Mesendoderm (in vitro differentiated cells): ENCODE results near the gene TAF6.

Source experiments
- DNase-seq: peaks from one replicate; pipeline ENCODE4 v3.0.0; 2013
- H2AK5ac ChIP-seq: 2 replicates; pipeline ENCODE4 v1.6.1; 2013; ENCODE audit warnings: low read length, inconsistent platforms
- H2BK120ac ChIP-seq: 2 replicates; pipeline ENCODE4 v1.6.1; 2013; ENCODE audit warnings: low read depth, mild to moderate bottlenecking, low read length, moderate library complexity, mixed read lengths
- H2BK15ac ChIP-seq: replicated peaks from 2 replicates; pipeline ENCODE4 v1.6.1; 2013; ENCODE audit warnings: low read depth, mild to moderate bottlenecking, moderate library complexity
- H2BK5ac ChIP-seq: 2 replicates; pipeline ENCODE4 v1.6.1; 2013; ENCODE audit warnings: low read length, inconsistent platforms
- H3K18ac ChIP-seq: 2 replicates; pipeline ENCODE4 v1.6.1; 2013; ENCODE audit warnings: mild to moderate bottlenecking, low read length, mixed read lengths
- H3K23ac ChIP-seq: one replicate; pipeline ENCODE4 v1.6.1; 2013; ENCODE audit warnings: low read length
- H3K27ac ChIP-seq: 2 replicates; pipeline ENCODE4 v1.5.1; 2013; ENCODE audit warnings: low read depth, mild to moderate bottlenecking, inconsistent platforms, low read length, moderate library complexity
- H3K27me3 ChIP-seq: 2 replicates; pipeline ENCODE4 v1.6.1; 2013; ENCODE audit warnings: low read length, control low read depth, mild to moderate bottlenecking, inconsistent platforms; ENCODE audit not compliant: insufficient read depth, poor library complexity
- H3K36me3 ChIP-seq: 2 replicates; pipeline ENCODE4 v1.6.1; 2013; ENCODE audit warnings: low read length, inconsistent platforms; ENCODE audit not compliant: control insufficient read depth, insufficient read depth
- H3K4ac ChIP-seq: one replicate; pipeline ENCODE4 v1.6.1; 2013; ENCODE audit warnings: low read depth, mild to moderate bottlenecking, low read length, moderate library complexity
- H3K4me1 ChIP-seq: 2 replicates; pipeline ENCODE4 v1.6.1; 2013; ENCODE audit warnings: low read depth, low read length, inconsistent platforms; ENCODE audit not compliant: control insufficient read depth
- H3K4me2 ChIP-seq: 2 replicates; pipeline ENCODE4 v1.6.1; 2013; ENCODE audit warnings: low read length
- H3K4me3 ChIP-seq: 2 replicates; pipeline ENCODE4 v1.5.1; 2013; ENCODE audit warnings: mild to moderate bottlenecking, low read length
- H3K56ac ChIP-seq: one replicate; pipeline ENCODE4 v1.6.1; 2013; ENCODE audit warnings: low read length
- H3K79me1 ChIP-seq: 2 replicates; pipeline ENCODE4 v1.6.1; 2013; ENCODE audit warnings: low read length, inconsistent platforms
- H3K79me2 ChIP-seq: 2 replicates; pipeline ENCODE4 v1.6.1; 2013; ENCODE audit warnings: mild to moderate bottlenecking, low read length; ENCODE audit not compliant: control insufficient read depth, insufficient read depth
- H3K9ac ChIP-seq: 2 replicates; pipeline ENCODE4 v1.6.1; 2013; ENCODE audit warnings: low read length, inconsistent platforms
- H4K5ac ChIP-seq: one replicate; pipeline ENCODE4 v1.6.1; 2013; ENCODE audit warnings: low read length
- H4K8ac ChIP-seq: one replicate; pipeline ENCODE4 v1.6.1; 2013; ENCODE audit warnings: low read depth, mild to moderate bottlenecking, control low read depth, low read length, moderate library complexity
- WGBS: extraction: QIAGEN DNeasy Blood & Tissue Kit; methylation state at CpG from one replicate; pipeline ENCODE4 v1.1.7; 2013; ENCODE audit warnings: low lambda C conversion rate, missing lambda C conversion rate; ENCODE audit not compliant: insufficient coverage; ENCODE audit errors: extremely low coverage; 5-methylcytosine and 5-hydroxymethylcytosine counted together

The TAF6 gene

DNA sequence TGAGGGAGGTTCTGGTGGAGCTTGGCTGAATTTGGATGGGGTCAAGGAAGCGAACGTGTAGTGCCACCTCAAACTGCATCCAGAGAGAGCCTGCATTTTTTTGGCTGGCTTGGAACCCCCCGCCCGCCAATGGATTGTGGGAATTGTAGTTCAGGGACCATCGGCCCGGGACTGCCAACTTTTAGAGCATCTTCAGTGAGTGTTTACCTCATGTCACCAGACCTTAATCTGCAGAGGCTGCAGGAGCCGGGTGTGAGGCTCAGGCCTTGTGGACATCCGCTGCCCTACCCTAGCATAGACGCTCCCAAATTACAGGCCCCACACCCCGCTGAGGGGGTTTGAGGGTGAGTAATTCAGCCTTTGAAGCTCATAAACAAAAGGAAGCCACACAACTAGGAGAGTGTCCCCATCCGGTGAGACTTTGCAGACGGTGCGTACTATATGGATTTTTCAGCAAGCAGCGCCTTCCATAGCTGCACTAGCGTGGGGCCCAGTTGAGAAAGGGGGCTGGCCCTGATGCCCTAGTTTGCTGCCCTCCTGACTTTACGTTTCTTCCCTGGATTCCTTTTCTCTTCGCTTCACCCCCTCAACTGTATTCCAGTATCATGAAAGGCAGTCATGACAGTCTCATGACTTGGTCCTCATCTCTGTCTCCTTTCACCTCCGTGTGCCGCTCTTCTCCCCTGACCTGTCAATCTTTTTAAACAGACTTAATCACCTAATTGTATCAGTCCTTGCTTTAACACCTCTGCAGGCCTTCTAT lies 993 bp upstream of the TAF6 start:
- Histone ChIP-seq H3K4me3 (peak overlapping the region; percentile 90), H3K56ac (peak overlapping the region; percentile 74), H2BK15ac (no peak overlapping the region), H3K79me1 (peaks cover 3% of the 10 kb centered on the region), H3K23ac (no peak overlapping the region), H4K5ac (no peak overlapping the region), H2AK5ac (no peak overlapping the region), H2BK5ac (no peak overlapping the region), H3K9ac (peak overlapping the region; percentile 85), H2BK120ac (no peak overlapping the region), H4K8ac (no peak overlapping the region), H3K36me3 (no peaks in the 10 kb centered on the region), H3K27me3 (no peaks in the 10 kb centered on the region), H3K27ac (no peak overlapping the region), H3K79me2 (peaks cover 3% of the 10 kb centered on the region), H3K4me1 (peaks cover 4% of the 10 kb centered on the region), H3K18ac (no peak overlapping the region), H3K4me2 (peak overlapping the region; percentile 77), H3K4ac (no peak overlapping the region)
- DNase-seq, result peak; percentile 91
- no CpG with 5 or more reads among the region's 19 CpGs for WGBS

DNA sequence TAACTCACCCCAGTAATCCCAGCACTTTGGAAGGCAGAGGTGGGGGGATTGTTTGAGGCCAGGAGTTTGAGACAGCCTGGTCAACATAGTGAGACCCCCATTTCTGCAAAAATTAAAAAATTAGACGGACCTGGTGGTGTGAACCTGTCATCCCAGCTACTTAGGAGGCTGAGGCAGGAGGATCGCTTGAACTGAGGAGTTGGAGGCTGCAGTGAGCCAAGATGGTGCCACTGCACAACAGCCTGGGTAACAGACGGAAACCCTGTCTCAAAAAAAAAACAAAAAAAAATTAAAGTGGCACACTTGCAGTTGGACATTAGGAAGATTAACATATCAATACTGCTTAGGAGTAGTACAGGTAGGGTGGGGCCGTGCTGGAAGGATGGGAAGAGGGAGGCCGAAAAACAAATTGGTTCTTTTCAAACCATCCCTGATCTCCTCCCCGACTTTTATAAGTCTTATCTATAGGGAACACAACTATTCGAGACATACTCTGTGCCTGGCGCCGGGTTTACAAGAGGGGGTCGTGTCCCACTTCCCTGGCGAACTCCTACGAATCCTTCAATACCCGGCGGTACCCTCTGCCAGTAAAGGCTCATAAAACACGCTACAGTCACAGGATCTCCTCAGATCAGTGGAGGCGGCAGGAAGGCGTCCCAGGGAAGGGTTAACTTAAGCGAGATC lies 628 bp downstream of the TAF6 start:
- H3K4me3 ChIP-seq, result peak overlapping the region; percentile 99
- no peak overlapping the region for H4K5ac ChIP-seq
- H3K36me3 ChIP-seq, result no peaks in the 10 kb centered on the region
- DNase-seq, result no peak
- H3K4ac ChIP-seq, result peak overlapping the region; percentile 56
- H3K27ac ChIP-seq, result no peak overlapping the region
- no peak overlapping the region for H2BK15ac ChIP-seq
- no peak overlapping the region for H2BK5ac ChIP-seq
- H3K4me1 ChIP-seq, result peaks cover 4% of the 10 kb centered on the region
- peaks cover 3% of the 10 kb centered on the region for H3K79me2 ChIP-seq
- no CpG with 5 or more reads among the region's 18 CpGs for WGBS
- no peak overlapping the region for H2AK5ac ChIP-seq
- H3K56ac ChIP-seq, result peak overlapping the region; percentile 100
- peak overlapping the region; percentile 99 for H3K9ac ChIP-seq
- H4K8ac ChIP-seq, result no peak overlapping the region
- peak overlapping the region; percentile 89 for H3K4me2 ChIP-seq
- H3K79me1 ChIP-seq, result peaks cover 3% of the 10 kb centered on the region
- H3K23ac ChIP-seq, result no peak overlapping the region
- H3K27me3 ChIP-seq, result no peaks in the 10 kb centered on the region
- no peak overlapping the region for H2BK120ac ChIP-seq
- no peak overlapping the region for H3K18ac ChIP-seq

DNA sequence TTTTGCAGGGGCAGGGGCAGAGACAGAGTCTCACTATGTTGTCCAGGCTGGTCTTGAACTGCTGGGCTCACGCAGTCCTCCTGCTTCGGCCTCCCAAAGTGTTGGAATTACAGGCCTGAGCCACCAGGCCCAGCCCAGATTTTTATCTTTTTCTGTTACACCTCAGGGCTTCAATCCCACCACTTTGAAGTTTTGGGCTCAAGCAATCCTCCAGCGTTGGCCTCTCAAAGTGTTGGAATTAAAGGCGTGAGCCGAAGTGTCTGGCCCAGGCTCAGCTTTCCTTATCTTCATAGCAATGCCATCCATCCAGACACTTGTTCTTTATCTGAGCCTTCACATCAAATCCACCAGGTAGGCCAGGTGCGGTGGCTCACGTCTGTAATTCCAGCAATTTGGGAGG lies 4.1 kb downstream of the TAF6 start:
- Histone ChIP-seq H4K8ac (no peak overlapping the region), H3K27me3 (no peaks in the 10 kb centered on the region), H4K5ac (no peak overlapping the region), H3K79me2 (peaks cover 3% of the 10 kb centered on the region), H3K9ac (no peak overlapping the region), H3K36me3 (no peaks in the 10 kb centered on the region), H3K23ac (no peak overlapping the region), H3K4me1 (no peaks in the 10 kb centered on the region), H2AK5ac (no peak overlapping the region), H2BK120ac (no peak overlapping the region), H2BK15ac (no peak overlapping the region), H3K4me3 (no peak overlapping the region), H3K18ac (no peak overlapping the region), H3K79me1 (peaks cover 3% of the 10 kb centered on the region), H3K4ac (no peak overlapping the region), H3K4me2 (no peak overlapping the region), H3K56ac (no peak overlapping the region), H2BK5ac (no peak overlapping the region), H3K27ac (no peak overlapping the region)
- no CpG with 5 or more reads among the region's 7 CpGs for WGBS
- no peak for DNase-seq

DNA sequence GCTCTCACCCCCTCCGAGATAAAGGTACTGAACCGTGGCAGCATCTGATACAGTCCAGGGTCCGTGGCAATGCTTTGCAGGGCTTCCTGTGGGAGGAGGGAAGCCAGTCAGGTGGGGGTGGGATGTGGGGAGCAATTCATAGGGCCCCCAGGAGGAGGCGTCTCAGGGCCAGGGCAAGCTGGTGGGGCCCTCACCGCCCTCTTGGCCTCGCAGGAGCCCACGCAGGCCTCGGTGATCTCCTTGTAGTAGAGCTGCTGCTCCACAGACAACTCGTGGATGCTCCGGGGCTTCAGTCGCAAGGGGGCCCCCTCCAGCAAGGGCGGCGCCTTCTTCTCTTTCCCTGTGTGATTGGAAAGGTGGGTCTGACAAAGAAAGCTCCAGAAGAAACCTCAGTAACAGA lies 7.2 kb downstream of the TAF6 start:
- H4K5ac ChIP-seq, result no peak overlapping the region
- H3K56ac ChIP-seq, result no peak overlapping the region
- H3K4me2 ChIP-seq, result no peak overlapping the region
- H3K18ac ChIP-seq, result no peak overlapping the region
- H3K36me3 ChIP-seq, result peaks cover 1% of the 10 kb centered on the region
- no peak overlapping the region for H2BK5ac ChIP-seq
- no peak overlapping the region for H3K4me3 ChIP-seq
- no peak overlapping the region for H3K27ac ChIP-seq
- H3K79me1 ChIP-seq, result no peaks in the 10 kb centered on the region
- H3K23ac ChIP-seq, result no peak overlapping the region
- no CpG with 5 or more reads among the region's 13 CpGs for WGBS
- no peak for DNase-seq
- H2BK120ac ChIP-seq, result no peak overlapping the region
- H4K8ac ChIP-seq, result no peak overlapping the region
- no peaks in the 10 kb centered on the region for H3K4me1 ChIP-seq
- no peak overlapping the region for H3K9ac ChIP-seq
- no peak overlapping the region for H2AK5ac ChIP-seq
- H3K27me3 ChIP-seq, result no peaks in the 10 kb centered on the region
- H3K4ac ChIP-seq, result no peak overlapping the region
- no peaks in the 10 kb centered on the region for H3K79me2 ChIP-seq
- no peak overlapping the region for H2BK15ac ChIP-seq

DNA sequence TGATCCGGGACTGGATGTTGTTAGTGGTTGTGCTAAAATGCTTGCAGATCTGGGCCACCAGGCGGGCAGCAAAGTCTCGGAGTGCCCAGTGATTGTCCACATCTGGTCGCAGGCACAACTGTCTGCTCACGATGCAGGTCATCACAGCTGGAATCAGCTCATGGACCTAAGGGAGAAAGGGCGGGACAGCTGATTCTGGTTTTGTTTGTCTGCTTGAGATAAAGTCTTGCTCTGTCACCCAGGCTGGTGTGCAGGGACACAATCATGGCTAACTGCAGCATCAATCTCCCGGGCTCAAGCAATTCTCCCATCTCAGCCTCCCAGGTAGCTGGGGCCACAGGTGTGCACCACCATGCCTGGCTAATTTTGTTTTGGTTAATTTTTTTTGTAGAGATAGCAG lies 8.0 kb downstream of the TAF6 start:
- DNase-seq, result no peak
- no peak overlapping the region for H4K5ac ChIP-seq
- no peak overlapping the region for H3K4me2 ChIP-seq
- no peaks in the 10 kb centered on the region for H3K27me3 ChIP-seq
- peaks cover 3% of the 10 kb centered on the region for H3K36me3 ChIP-seq
- no peak overlapping the region for H2BK5ac ChIP-seq
- H3K4ac ChIP-seq, result no peak overlapping the region
- no peak overlapping the region for H2BK120ac ChIP-seq
- no peak overlapping the region for H4K8ac ChIP-seq
- no peak overlapping the region for H3K56ac ChIP-seq
- H3K4me1 ChIP-seq, result no peaks in the 10 kb centered on the region
- H3K18ac ChIP-seq, result no peak overlapping the region
- no peak overlapping the region for H3K9ac ChIP-seq
- no peak overlapping the region for H3K27ac ChIP-seq
- WGBS, result no CpG with 5 or more reads among the region's 7 CpGs
- no peak overlapping the region for H2BK15ac ChIP-seq
- H3K79me1 ChIP-seq, result no peaks in the 10 kb centered on the region
- H3K4me3 ChIP-seq, result no peak overlapping the region
- H2AK5ac ChIP-seq, result no peak overlapping the region
- no peak overlapping the region for H3K23ac ChIP-seq
- H3K79me2 ChIP-seq, result no peaks in the 10 kb centered on the region
